GM21367 (cell line): Measurements from ENCODE around the gene CCDC68.
"Not testable (repeated sequence)": the region's sequence is repeated elsewhere in the genome, so short reads cannot be mapped to it uniquely, and the experiment has no call there.

ENCODE experiments used
- ATAC-seq: cut with Tn5 transposase; IDR thresholded peaks from one replicate; pipeline ENCODE4 v1.9.1; 2021; ENCODE audit not compliant: unreplicated experiment

CCDC68 gene

DNA sequence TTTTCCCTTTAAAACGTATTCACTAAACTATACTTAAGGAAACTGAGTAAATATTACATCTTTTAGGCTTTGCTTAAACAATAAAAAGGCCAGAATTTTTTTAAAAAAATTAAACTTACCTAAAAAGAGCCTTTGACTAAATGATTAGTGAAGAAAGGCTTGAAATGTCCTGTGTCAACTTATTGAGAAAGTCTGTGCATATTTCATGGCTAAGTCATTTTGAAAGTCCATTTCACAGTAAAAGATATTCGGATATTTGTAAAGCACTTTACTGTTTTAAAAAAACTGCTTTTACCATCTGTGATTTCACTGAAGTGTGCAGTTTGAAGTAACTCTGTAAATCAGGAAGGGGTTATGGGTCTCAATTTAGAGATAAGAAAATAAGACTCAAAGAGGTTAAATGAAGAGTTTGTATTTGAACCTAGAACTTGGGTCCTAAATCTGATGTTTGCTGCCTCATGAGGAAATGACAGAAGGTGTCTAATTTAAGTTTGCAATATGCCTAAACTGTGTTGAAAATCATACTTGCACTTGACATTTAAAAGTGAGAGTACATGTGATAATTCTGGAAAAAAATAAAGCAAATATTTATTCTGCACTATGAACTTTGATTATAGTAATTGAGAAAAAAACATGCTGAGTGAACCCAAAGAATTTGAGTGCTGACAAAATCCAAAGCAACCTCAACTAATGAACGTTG is 80.5 kb downstream of the CCDC68 start:
- no peak for ATAC-seq

- no peak for ATAC-seq
Measured at GRCh38 chr18:54878159-54878622, 81.1 kb downstream of the CCDC68 start.

GRCh38 chr18:54877076-54877475 is 82.2 kb downstream of the CCDC68 start:
- ATAC-seq, result no peak

GRCh38 chr18:54875063-54875462 is 84.2 kb downstream of the CCDC68 start:
- no peak for ATAC-seq

GRCh38 chr18:54873884-54874255 is 85.4 kb downstream of the CCDC68 start:
- ATAC-seq, result no peak

GRCh38 chr18:54872681-54873080 is 86.6 kb downstream of the CCDC68 start:
- no peak for ATAC-seq

- ATAC-seq, result no peak
Measured at GRCh38 chr18:54871231-54871630, 88.0 kb downstream of the CCDC68 start.

GRCh38 chr18:54867131-54867530 is 92.1 kb downstream of the CCDC68 start:
- no peak for ATAC-seq

DNA sequence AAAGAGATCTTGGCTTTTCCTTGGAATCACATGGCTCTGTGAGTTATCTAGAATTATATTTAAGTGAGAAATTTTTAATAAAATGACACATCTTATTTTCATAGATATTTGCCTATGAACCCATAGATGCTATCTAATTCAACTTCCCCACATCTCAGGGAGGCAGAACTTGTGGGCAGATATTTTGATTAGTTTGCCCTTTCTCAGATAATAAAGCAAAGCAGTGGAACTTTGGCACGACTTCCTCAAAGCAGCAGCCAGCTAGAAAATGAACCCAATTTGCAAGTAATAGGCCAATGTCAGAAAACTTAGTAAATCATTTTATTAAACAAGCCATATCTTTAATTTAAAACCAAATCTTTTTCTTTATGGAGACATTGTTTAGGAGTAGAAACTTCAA is 98.3 kb downstream of the CCDC68 start:
- no peak for ATAC-seq

DNA sequence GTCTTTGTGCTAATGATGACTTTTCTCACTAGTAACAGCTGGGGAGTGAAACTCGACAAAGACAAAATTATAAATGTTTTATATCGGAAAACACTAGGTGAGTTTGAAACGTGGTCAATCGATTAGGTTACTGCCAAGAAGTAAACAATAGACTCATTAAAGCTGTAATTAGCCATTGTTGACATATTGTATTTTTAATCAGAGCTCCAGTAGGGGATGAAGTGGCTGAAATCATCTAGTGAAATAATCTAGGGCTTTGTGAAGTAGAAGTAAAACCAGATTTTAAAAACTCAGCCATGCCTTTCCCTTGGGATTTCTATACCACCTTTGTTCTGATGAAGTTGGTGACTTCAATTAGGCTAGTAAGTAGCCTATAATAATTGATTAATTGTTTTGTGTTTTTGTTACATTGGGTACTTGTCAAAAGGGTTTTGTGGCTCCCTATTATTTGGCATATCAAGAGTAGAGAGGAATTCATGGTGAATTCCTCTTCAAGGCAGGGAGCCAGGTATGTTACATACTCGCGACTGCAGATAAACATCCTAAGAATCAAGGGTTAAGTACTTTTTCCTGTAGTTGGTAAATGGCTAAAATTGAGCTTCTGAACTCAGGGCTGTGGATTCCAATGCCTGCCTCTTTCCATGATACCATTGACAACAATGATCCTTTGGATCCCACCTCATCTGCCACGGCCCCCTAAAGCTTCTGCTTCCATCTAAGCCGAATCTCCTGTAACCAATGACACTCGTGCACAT is 99.4 kb downstream of the CCDC68 start:
- ATAC-seq, result no peak

DNA sequence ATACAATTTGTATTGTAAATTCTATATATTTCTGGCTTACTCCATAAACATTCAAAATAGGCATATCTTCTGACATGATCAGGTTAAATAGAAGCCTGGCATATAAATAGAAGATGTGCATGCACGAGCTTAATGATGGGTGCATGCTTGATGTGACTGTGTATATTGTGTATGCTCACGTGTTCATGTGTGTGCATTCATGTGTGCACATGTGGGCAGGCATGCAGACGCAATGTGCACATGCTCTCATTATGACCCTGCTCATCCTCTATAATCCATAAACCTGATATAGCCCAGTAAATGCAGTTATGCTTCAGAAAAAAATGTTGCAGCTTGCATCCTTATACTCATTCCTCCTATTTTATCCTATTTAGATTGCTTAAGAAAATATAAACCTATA is 101.8 kb downstream of the CCDC68 start:
- ATAC-seq, result no peak

- no peak for ATAC-seq
Measured at GRCh38 chr18:54856105-54856646, 103.1 kb downstream of the CCDC68 start.

DNA sequence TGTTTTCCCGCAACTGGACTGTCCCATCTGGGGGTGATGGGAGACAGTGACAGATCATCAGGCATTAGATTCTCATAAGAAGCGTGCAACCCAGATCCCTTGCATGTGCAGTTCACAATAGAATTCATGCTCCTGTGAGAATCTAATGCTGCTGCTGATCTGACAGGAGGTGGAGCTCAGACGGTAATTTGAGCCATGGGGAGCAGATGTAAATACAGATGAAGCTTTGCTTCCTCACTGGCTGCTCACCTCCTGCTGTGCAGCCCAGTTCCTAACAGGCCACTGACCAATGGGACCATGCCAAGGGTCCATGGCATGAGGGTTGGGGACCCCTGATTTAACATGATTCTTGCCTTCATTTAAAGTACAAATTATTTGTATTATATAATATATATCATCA is 104.2 kb downstream of the CCDC68 start:
- not testable (repeated sequence) for ATAC-seq

DNA sequence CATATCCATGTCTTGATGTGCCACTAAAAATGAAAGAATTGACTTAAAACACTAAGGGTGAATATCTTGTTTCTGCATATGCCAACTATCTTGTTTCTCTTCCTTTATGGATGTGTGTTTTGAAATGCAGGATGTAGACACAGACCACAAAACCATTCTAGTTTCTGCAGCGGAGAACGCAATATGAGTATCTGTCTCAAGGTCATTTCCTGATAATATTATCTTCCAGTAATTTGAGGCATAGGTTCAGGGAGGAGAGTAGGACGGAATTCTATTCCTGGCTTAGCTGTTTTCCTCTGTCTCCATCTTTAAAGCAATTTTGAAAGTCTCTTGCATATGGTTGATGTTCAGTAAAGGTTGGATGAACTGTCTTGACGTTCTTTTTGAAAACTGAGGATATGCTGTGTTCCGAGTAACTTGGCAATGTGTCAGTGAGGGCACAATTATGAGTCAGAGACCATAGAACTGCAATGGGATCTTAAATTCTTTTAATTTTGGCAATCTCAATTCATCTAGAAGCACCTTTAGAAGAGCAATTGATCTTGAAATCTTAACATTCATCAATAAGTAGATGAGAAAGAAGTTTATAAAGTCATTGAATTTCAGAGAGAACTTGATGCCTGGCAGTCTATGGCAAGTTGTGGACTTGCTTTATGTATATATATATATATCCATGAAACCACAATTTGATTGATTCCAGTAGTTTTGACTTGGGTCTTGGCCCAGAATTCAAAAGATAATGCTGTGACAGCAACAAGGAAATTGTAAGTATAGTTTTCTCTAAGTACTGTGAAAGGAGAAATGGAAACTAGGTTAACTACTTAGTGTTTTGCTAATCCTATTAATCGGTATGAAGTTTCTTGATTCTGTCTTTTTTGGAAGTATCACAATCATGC is 106.2 kb downstream of the CCDC68 start:
- no peak for ATAC-seq
